ENCODE data around the gene SPTB. TPM values are rescaled to one million over a fixed set of nuclear protein-coding genes. Genes with fewer than 3 reads are reported as not detected.

The SPTB gene
- total and polyA plus RNA-seq, 9 of the 15 experiments (the other 6 are each of a cell fraction or from before 2014, with no cell fraction given): 0.21 to 45.9 (median 11.7) TPM

DNA sequence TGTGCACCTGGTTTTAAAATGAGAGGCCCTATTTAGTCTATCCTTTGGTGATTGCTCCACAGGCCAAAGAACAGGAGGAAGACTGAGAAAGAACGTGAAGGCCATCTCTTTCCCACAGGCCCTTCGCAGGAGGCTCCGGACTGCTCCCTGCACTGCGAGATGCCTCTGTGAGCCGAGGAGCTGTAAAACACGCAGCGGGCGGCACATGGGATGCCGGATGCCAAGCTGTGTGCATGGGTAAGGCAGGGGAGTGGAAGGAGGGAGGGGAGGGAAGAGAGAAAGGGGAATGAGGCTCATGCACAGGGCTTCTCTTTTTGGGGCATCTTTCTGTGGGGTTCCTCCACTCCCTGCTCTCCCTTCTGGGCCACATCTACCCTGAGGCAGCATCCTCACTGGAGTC lies 61.6 kb downstream of the SPTB start:
- H3K4me3 ChIP-seq: no peak overlapping the region
- POLR2A ChIA-PET: interaction anchor here (1.0 kb wide), 1 partner anchor 126 kb away, joined by 3 read pairs; no protein-coding TSS in a partner anchor
- BruUV-seq (replicated peaks): no TSS peak
- in situ Hi-C loops (cut with MboI) (no loop called here), intact Hi-C loops (cut with micrococcal nuclease) (no loop called here)
- peaks cover 38% of the 10 kb centered on the region; the same call in 2 of the 3 replicates for H3K36me3 ChIP-seq (ENCODE audit: control insufficient read depth, insufficient read depth, low read length)
- H3K4me2 ChIP-seq (ENCODE audit: insufficient read depth, low read length): no peak overlapping the region
- H3K9me3 ChIP-seq (replicated peaks; ENCODE audit: control insufficient read depth, insufficient read depth, low read depth, low read length): no peaks in the 10 kb centered on the region
- H3K27ac ChIP-seq (ENCODE audit: extremely low read depth, low read depth, low read length): no peak overlapping the region
- H3K27me3 ChIP-seq (ENCODE audit: control insufficient read depth in 2 of 2, insufficient read depth in 2 of 2, low read length in 2 of 2): no peaks in the 10 kb centered on the region
- H3K4me1 ChIP-seq (replicated peaks in 1 of 2; ENCODE audit: control insufficient read depth in 2 of 2, insufficient read depth in 2 of 2, low read length in 2 of 2): peaks cover 0 to 8% of the 10 kb centered on the region in 2 experiments; a peak in 3 of 5 replicates
- H3K79me2 ChIP-seq (ENCODE audit: control insufficient read depth, insufficient read depth, low read length): no peaks in the 10 kb centered on the region
- TF ChIP-seq KDM5B (IDR thresholded peaks at IDR 0.05; ENCODE audit: insufficient replicate concordance, low read depth, low read length): no peak
- no peak for TF ChIP-seq HNRNPH1 (optimal IDR thresholded peaks at IDR 0.05; ENCODE audit: low read depth, low read length)
- TF ChIP-seq SLC30A9 (CRISPR knock-in tag; IDR thresholded peaks at IDR 0.05): no peak
- TF ChIP-seq, protein P1, sequence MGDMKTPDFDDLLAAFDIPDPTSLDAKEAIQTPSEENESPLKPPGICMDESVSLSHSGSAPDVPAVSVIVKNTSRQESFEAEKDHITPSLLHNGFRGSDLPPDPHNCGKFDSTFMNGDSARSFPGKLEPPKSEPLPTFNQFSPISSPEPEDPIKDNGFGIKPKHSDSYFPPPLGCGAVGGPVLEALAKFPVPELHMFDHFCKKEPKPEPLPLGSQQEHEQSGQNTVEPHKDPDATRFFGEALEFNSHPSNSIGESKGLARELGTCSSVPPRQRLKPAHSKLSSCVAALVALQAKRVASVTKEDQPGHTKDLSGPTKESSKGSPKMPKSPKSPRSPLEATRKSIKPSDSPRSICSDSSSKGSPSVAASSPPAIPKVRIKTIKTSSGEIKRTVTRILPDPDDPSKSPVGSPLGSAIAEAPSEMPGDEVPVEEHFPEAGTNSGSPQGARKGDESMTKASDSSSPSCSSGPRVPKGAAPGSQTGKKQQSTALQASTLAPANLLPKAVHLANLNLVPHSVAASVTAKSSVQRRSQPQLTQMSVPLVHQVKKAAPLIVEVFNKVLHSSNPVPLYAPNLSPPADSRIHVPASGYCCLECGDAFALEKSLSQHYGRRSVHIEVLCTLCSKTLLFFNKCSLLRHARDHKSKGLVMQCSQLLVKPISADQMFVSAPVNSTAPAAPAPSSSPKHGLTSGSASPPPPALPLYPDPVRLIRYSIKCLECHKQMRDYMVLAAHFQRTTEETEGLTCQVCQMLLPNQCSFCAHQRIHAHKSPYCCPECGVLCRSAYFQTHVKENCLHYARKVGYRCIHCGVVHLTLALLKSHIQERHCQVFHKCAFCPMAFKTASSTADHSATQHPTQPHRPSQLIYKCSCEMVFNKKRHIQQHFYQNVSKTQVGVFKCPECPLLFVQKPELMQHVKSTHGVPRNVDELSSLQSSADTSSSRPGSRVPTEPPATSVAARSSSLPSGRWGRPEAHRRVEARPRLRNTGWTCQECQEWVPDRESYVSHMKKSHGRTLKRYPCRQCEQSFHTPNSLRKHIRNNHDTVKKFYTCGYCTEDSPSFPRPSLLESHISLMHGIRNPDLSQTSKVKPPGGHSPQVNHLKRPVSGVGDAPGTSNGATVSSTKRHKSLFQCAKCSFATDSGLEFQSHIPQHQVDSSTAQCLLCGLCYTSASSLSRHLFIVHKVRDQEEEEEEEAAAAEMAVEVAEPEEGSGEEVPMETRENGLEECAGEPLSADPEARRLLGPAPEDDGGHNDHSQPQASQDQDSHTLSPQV (IDR thresholded peaks at IDR 0.05): no peak
- no peak for TF ChIP-seq TEAD4 (IDR thresholded peaks at IDR 0.05; ENCODE audit: low read length)
- no peak for TF ChIP-seq TEAD4 (CRISPR knock-in tag; IDR thresholded peaks at IDR 0.05; ENCODE audit: borderline replicate concordance)
- TF ChIP-seq, protein P2, sequence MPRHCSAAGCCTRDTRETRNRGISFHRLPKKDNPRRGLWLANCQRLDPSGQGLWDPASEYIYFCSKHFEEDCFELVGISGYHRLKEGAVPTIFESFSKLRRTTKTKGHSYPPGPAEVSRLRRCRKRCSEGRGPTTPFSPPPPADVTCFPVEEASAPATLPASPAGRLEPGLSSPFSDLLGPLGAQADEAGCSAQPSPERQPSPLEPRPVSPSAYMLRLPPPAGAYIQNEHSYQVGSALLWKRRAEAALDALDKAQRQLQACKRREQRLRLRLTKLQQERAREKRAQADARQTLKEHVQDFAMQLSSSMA (CRISPR knock-in tag; IDR thresholded peaks at IDR 0.05): no peak
- no peak for TF ChIP-seq FOXP1 (CRISPR knock-in tag; IDR thresholded peaks at IDR 0.05)
- peaks cover 7% of the 10 kb centered on the region; the same call in 1 of the 2 replicates for H4K20me1 ChIP-seq (replicated peaks; ENCODE audit: control insufficient read depth, insufficient read depth, low read length)
- FAIRE-seq: no peak
- ATAC-seq: no peak
- WGBS (ENCODE audit: insufficient coverage, low coverage, missing lambda C conversion rate): 92% methylated on average over 9 of the region's 9 CpGs
- H3K9ac ChIP-seq (ENCODE audit: insufficient read depth in 1 of 2, low read depth in 2 of 2, low read length in 2 of 2): no peak overlapping the region; a peak in 1 of 4 replicates
- no peak for DNase-seq (ENCODE audit: extremely low read depth in 1 of 4, low spot score in 3 of 4)
- H3K9me1 ChIP-seq (ENCODE audit: control insufficient read depth, insufficient read depth, low read length): no peaks in the 10 kb centered on the region
- CTCF ChIA-PET (ENCODE audit: low intra/inter-chr PET ratio): interaction anchor here (0.6 kb wide), 1 partner anchor 13 kb away, joined by 3 read pairs; no protein-coding TSS in a partner anchor
- H2AFZ ChIP-seq (ENCODE audit: low read depth, low read length): no peak overlapping the region

All from K562 (cell line).